Measurements from ENCODE around the gene KDM6A. TPM values are rescaled to one million over a fixed set of nuclear protein-coding genes. Genes with fewer than 3 reads are reported as not detected.
A peak's percentile ranks its signal among the peaks of the same experiment; 100 is the strongest.

Gene KDM6A
- total and polyA plus RNA-seq, 2 experiments from 2014 or later: 52.6 to 80.7 TPM

- Histone ChIP-seq H3K27me3 (no peaks in the 10 kb centered on the region), H3K4me3 (no peak overlapping the region), H3K36me3 (no peaks in the 10 kb centered on the region), H3K9me3 (ENCODE audit: low read depth) (no peaks in the 10 kb centered on the region), H3K4me1 (ENCODE audit: low read depth) (no peaks in the 10 kb centered on the region), H3K27ac (no peak overlapping the region)
- DNase-seq (ENCODE audit: low read depth in 1 of 2, low spot score in 1 of 2): no peak
- TF ChIP-seq CTCF (IDR thresholded peaks at IDR 0.05; ENCODE audit: low read depth, low read length): no peak
Measured at GRCh38 chrX:44978976-44979375, 106.0 kb downstream of the KDM6A start.

- Histone ChIP-seq H3K36me3 (no peaks in the 10 kb centered on the region), H3K4me1 (ENCODE audit: low read depth) (no peaks in the 10 kb centered on the region), H3K9me3 (ENCODE audit: low read depth) (no peaks in the 10 kb centered on the region), H3K4me3 (no peak overlapping the region), H3K27ac (peak overlapping the region; percentile 57), H3K27me3 (no peaks in the 10 kb centered on the region)
- no peak for TF ChIP-seq CTCF (IDR thresholded peaks at IDR 0.05; ENCODE audit: low read depth, low read length)
- DNase-seq (ENCODE audit: low read depth in 1 of 2, low spot score in 1 of 2): no peak
Measured at GRCh38 chrX:44980403-44980802, 107.4 kb downstream of the KDM6A start.

- DNase-seq (ENCODE audit: low read depth in 1 of 2, low spot score in 1 of 2): no peak
- H3K27ac ChIP-seq: peak overlapping the region; percentile 57
- H3K36me3 ChIP-seq: no peaks in the 10 kb centered on the region
- TF ChIP-seq CTCF (IDR thresholded peaks at IDR 0.05; ENCODE audit: low read depth, low read length): no peak
- no peaks in the 10 kb centered on the region for H3K9me3 ChIP-seq (ENCODE audit: low read depth)
- H3K27me3 ChIP-seq: no peaks in the 10 kb centered on the region
- H3K4me3 ChIP-seq: no peak overlapping the region
- H3K4me1 ChIP-seq (ENCODE audit: low read depth): no peaks in the 10 kb centered on the region
Measured at GRCh38 chrX:44980883-44981282, 107.9 kb downstream of the KDM6A start.

- Histone ChIP-seq H3K4me3 (no peak overlapping the region), H3K27ac (no peak overlapping the region), H3K4me1 (ENCODE audit: low read depth) (no peaks in the 10 kb centered on the region), H3K9me3 (ENCODE audit: low read depth) (no peaks in the 10 kb centered on the region), H3K27me3 (no peaks in the 10 kb centered on the region), H3K36me3 (peaks cover 3% of the 10 kb centered on the region)
- no peak for DNase-seq (ENCODE audit: low read depth in 1 of 2, low spot score in 1 of 2)
- TF ChIP-seq CTCF (IDR thresholded peaks at IDR 0.05; ENCODE audit: low read depth, low read length): no peak
Measured at GRCh38 chrX:44989995-44990770, 117.2 kb downstream of the KDM6A start.

DNA sequence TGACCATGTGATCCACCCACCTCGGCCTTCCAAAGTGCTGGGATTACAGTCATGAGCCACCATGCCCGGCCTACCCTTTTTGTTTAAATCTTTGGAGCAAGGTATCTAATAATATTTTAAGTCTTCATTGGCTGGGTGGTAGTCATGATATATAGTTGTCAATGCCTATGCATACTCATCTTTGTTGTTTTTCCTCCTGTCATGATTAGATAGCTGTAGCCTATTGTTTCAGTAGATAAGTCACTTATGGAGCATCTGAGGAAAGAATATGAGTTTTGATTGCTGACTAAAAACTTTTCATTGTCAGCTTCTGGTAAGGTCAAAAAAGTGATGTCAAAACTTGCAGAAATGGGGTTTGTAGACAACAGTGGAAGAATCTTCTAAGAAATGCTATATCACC is 119.8 kb downstream of the KDM6A start:
- peaks cover 3% of the 10 kb centered on the region for H3K4me1 ChIP-seq (ENCODE audit: low read depth)
- DNase-seq (ENCODE audit: low read depth in 1 of 2, low spot score in 1 of 2): no peak
- no peak overlapping the region for H3K4me3 ChIP-seq
- no peak overlapping the region for H3K27ac ChIP-seq
- no peak for TF ChIP-seq CTCF (IDR thresholded peaks at IDR 0.05; ENCODE audit: low read depth, low read length)
- H3K27me3 ChIP-seq: no peaks in the 10 kb centered on the region
- peaks cover 3% of the 10 kb centered on the region for H3K36me3 ChIP-seq
- no peaks in the 10 kb centered on the region for H3K9me3 ChIP-seq (ENCODE audit: low read depth)

Data from cardiac muscle cell (in vitro differentiated cells and primary cell).